DOHH2 (cell line): ENCODE data around the gene SPTLC2.

Source experiments
- H3F3A ChIP-seq: fragments of 200-600 bp; sonication (generic), shearing (Covaris generic); 2 replicates; pipeline ENCODE4 v1.6.0; 2016; ENCODE audit warnings: antibody characterized with exemption, mild to moderate bottlenecking; ENCODE audit not compliant: control insufficient read depth, insufficient read depth
- H3K27ac ChIP-seq: fragments of 200-600 bp; sonication (generic); 2 replicates; pipeline ENCODE4 v1.5.1; 2014; ENCODE audit warnings: low read depth, mild to moderate bottlenecking, low read length, moderate library complexity
- H3K27me3 ChIP-seq: fragments of 200-600 bp; sonication (generic); 2 replicates; pipeline ENCODE4 v1.6.1; 2014; ENCODE audit warnings: mild to moderate bottlenecking, low read length, mixed read lengths; ENCODE audit not compliant: control insufficient read depth
- H3K36me3 ChIP-seq: fragments of 200-600 bp; sonication (generic); 2 replicates; pipeline ENCODE4 v1.6.1; 2014; ENCODE audit warnings: mild to moderate bottlenecking, low read length, moderate library complexity, mixed read lengths; ENCODE audit not compliant: control insufficient read depth
- H3K4me1 ChIP-seq: fragments of 200-600 bp; sonication (generic); 2 replicates; pipeline ENCODE4 v1.6.1; 2014; ENCODE audit warnings: mild to moderate bottlenecking, low read length, mixed read lengths; ENCODE audit not compliant: control insufficient read depth
- H3K4me2 ChIP-seq: fragments of 200-600 bp; sonication (generic); 2 replicates; pipeline ENCODE4 v1.6.0; 2014; ENCODE audit warnings: mild to moderate bottlenecking, low read length, moderate library complexity
- H3K4me3 ChIP-seq: fragments of 200-600 bp; sonication (generic); 2 replicates; pipeline ENCODE4 v1.5.1; 2014; ENCODE audit warnings: mild to moderate bottlenecking, low read length, mixed read lengths
- H3K79me2 ChIP-seq: fragments of 200-600 bp; sonication (generic); 2 replicates; pipeline ENCODE4 v1.6.1; 2014; ENCODE audit warnings: mild to moderate bottlenecking, low read length, mixed read lengths; ENCODE audit not compliant: control insufficient read depth
- H3K9me2 ChIP-seq: fragments of 200-600 bp; sonication (generic); replicated peaks from 2 replicates; pipeline ENCODE4 v1.6.1; 2014; ENCODE audit warnings: mild to moderate bottlenecking, low read length, mixed read lengths; ENCODE audit not compliant: control insufficient read depth
- H3K9me3 ChIP-seq: fragments of 200-600 bp; sonication (generic); 2 replicates; pipeline ENCODE4 v1.6.1; 2014; ENCODE audit warnings: antibody characterized with exemption, low read length, mixed read lengths; ENCODE audit not compliant: control insufficient read depth, insufficient read depth
- H4K20me1 ChIP-seq: fragments of 200-600 bp; sonication (generic); 2 replicates; pipeline ENCODE4 v1.6.0; 2014; ENCODE audit warnings: low read depth, mild to moderate bottlenecking, antibody characterized with exemption, low read length, moderate library complexity; ENCODE audit not compliant: control insufficient read depth, insufficient read depth
- EZH2phosphoT487 ChIP-seq: fragments of 200-600 bp; sonication (generic); IDR thresholded peaks from 2 replicates; pipeline ENCODE4 v1.6.1; 2017; ENCODE audit warnings: borderline replicate concordance, mild to moderate bottlenecking, antibody characterized with exemption, low read length, moderate library complexity, mixed read lengths
- TF ChIP-seq, protein P1 (sequence below): fragments of 200-600 bp; sonication (generic); IDR thresholded peaks from one replicate; pipeline ENCODE4 v1.5.1; 2014; ENCODE audit warnings: antibody characterized with exemption, mild to moderate bottlenecking, low read depth, low read length; ENCODE audit not compliant: poor library complexity, severe bottlenecking

The SPTLC2 gene

DNA sequence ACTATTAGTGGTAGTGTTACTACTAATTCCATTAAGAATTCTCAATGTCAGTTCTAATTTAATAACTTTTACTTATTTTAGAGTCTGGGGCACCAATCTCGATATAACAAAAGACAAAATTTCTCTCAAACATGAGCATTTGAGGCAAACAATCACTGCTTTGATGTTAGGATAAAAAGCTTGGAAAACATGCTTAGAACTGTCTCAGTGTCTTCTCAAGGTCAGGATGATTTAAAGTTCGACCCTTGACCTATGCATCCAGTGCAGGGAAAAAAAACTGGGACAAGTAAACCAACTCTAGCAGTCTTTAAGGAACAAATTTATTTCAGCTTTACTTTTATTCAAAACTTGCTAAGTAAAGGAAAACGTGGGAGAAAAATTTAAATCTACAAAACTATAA is 31.1 kb downstream of the SPTLC2 start:
- no peak overlapping the region for H3K4me2 ChIP-seq
- peaks cover 24% of the 10 kb centered on the region for H3F3A ChIP-seq
- no peaks in the 10 kb centered on the region for H3K9me2 ChIP-seq
- H3K9me3 ChIP-seq = no peaks in the 10 kb centered on the region
- H3K4me3 ChIP-seq = no peak overlapping the region
- TF ChIP-seq, protein P1, sequence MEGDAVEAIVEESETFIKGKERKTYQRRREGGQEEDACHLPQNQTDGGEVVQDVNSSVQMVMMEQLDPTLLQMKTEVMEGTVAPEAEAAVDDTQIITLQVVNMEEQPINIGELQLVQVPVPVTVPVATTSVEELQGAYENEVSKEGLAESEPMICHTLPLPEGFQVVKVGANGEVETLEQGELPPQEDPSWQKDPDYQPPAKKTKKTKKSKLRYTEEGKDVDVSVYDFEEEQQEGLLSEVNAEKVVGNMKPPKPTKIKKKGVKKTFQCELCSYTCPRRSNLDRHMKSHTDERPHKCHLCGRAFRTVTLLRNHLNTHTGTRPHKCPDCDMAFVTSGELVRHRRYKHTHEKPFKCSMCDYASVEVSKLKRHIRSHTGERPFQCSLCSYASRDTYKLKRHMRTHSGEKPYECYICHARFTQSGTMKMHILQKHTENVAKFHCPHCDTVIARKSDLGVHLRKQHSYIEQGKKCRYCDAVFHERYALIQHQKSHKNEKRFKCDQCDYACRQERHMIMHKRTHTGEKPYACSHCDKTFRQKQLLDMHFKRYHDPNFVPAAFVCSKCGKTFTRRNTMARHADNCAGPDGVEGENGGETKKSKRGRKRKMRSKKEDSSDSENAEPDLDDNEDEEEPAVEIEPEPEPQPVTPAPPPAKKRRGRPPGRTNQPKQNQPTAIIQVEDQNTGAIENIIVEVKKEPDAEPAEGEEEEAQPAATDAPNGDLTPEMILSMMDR = no peak
- no peak for TF ChIP-seq EZH2phosphoT487
- H4K20me1 ChIP-seq = no peaks in the 10 kb centered on the region
- peaks cover 96% of the 10 kb centered on the region for H3K79me2 ChIP-seq
- H3K36me3 ChIP-seq = peaks cover 15% of the 10 kb centered on the region
- no peaks in the 10 kb centered on the region for H3K27me3 ChIP-seq
- H3K4me1 ChIP-seq = peaks cover 80% of the 10 kb centered on the region
- H3K27ac ChIP-seq = no peak overlapping the region

- H4K20me1 ChIP-seq = no peaks in the 10 kb centered on the region
- no peaks in the 10 kb centered on the region for H3K27me3 ChIP-seq
- H3K9me3 ChIP-seq = no peaks in the 10 kb centered on the region
- H3K4me2 ChIP-seq = no peak overlapping the region
- H3K9me2 ChIP-seq = no peaks in the 10 kb centered on the region
- H3K4me1 ChIP-seq = peaks cover 74% of the 10 kb centered on the region
- H3K27ac ChIP-seq = no peak overlapping the region
- peaks cover 18% of the 10 kb centered on the region; the same call in 1 of the 2 replicates for H3F3A ChIP-seq
- no peak overlapping the region for H3K4me3 ChIP-seq
- H3K79me2 ChIP-seq = peaks cover 96% of the 10 kb centered on the region
- TF ChIP-seq, protein P1 = no peak
- no peak for TF ChIP-seq EZH2phosphoT487
- peaks cover 12% of the 10 kb centered on the region for H3K36me3 ChIP-seq
Measured at GRCh38 chr14:77584809-77585208, 31.6 kb downstream of the SPTLC2 start.

DNA sequence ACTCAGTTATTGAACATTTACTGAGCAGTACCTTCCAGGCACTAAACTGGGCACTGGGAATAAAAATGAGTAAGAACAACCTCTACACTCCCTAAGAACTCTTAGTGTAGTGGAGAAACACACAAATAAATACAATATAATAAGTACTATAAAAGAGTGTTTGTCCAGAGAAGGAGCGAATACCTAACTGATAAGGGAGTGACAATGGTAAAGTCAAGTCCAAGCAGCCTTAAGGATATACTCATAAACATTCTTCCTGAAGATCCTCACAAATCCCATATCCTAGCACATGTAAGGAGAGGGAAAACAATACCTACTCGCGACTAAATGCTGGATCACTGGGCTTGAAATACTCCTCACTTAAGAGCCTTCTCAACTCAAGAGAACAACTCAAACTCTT is 32.8 kb downstream of the SPTLC2 start:
- Histone ChIP-seq H3K4me1 (peaks cover 63% of the 10 kb centered on the region), H3K27me3 (no peaks in the 10 kb centered on the region), H3K27ac (no peak overlapping the region), H3K36me3 (peaks cover 19% of the 10 kb centered on the region), H3K9me2 (no peaks in the 10 kb centered on the region), H3K4me3 (no peak overlapping the region), H3K4me2 (no peak overlapping the region), H3K9me3 (no peaks in the 10 kb centered on the region), H3K79me2 (peaks cover 96% of the 10 kb centered on the region), H3F3A (peaks cover 15% of the 10 kb centered on the region; the same call in 1 of the 2 replicates), H4K20me1 (no peaks in the 10 kb centered on the region)
- TF ChIP-seq, protein P1 = no peak
- no peak for TF ChIP-seq EZH2phosphoT487
